GM12801 (cell line): Measurements from ENCODE around the gene SPATA13.

Experiments used
- CTCF ChIP-seq: IDR thresholded peaks from one replicate; pipeline ENCODE4 v1.5.1; 2011; ENCODE audit warnings: control low read depth; ENCODE audit not compliant: insufficient read length; ENCODE audit errors: extremely low read depth

The SPATA13 gene

GRCh38 chr13:24215126-24215525, 54.6 kb downstream of the SPATA13 start:
- TF ChIP-seq CTCF = no peak

- TF ChIP-seq CTCF = no peak
Observed at GRCh38 chr13:24215732-24216131, 55.2 kb downstream of the SPATA13 start.

GRCh38 chr13:24216176-24216575, 55.7 kb downstream of the SPATA13 start:
- TF ChIP-seq CTCF = no peak

- no peak for TF ChIP-seq CTCF
Observed at GRCh38 chr13:24217601-24218281, 57.2 kb downstream of the SPATA13 start.

- no peak for TF ChIP-seq CTCF
Observed at GRCh38 chr13:24218338-24218737, 57.8 kb downstream of the SPATA13 start.

- TF ChIP-seq CTCF = no peak
Observed at GRCh38 chr13:24218977-24219376, 58.5 kb downstream of the SPATA13 start.

- peak; percentile 24 for TF ChIP-seq CTCF
Observed at GRCh38 chr13:24220086-24220703, 59.7 kb downstream of the SPATA13 start.
